Transverse colon (tissue), 4 donors: ENCODE measurements around the gene DSN1. TPM values are rescaled to one million over a fixed set of nuclear protein-coding genes. Genes with fewer than 3 reads are reported as not detected.
A peak's percentile ranks its signal among the peaks of the same experiment; 100 is the strongest.

Source experiments
- DNase-seq: peaks from one replicate; pipeline ENCODE4 v3.0.0-alpha.2; 2019
- H3K27ac ChIP-seq, 4 donors: fragments of 200-600 bp; sonication (generic); 2 replicates each; pipeline ENCODE4 v1.5.1; 2016 to 2018; ENCODE audit warnings: inconsistent platforms in 4 of 4
- H3K27me3 ChIP-seq: fragments of 200-600 bp; sonication (generic); 2 replicates; pipeline ENCODE4 v1.5.1; 2017; ENCODE audit warnings: inconsistent platforms
- H3K36me3 ChIP-seq, 4 donors: fragments of 200-600 bp; sonication (generic); 2 replicates each; pipeline ENCODE4 v1.5.1; 2017 to 2019; ENCODE audit warnings: inconsistent platforms in 4 of 4
- H3K4me1 ChIP-seq, 4 donors: fragments of 200-600 bp; sonication (generic); 2 replicates each; pipeline ENCODE4 v1.5.1; 2017 to 2020; ENCODE audit warnings: inconsistent platforms in 4 of 4
- H3K4me3 ChIP-seq, 4 donors: fragments of 200-600 bp; sonication (generic); 1 replicate in 1 of 4; 2 replicates in 3 of 4; pipeline versions ENCODE4 v1.5.1 to v1.6.1; 2017 to 2019; ENCODE audit warnings: inconsistent platforms in 4 of 4
- H3K9me3 ChIP-seq, 2 donors: fragments of 200-600 bp; sonication (generic); 2 replicates each; pipeline ENCODE4 v1.5.1; 2017 to 2019; ENCODE audit warnings: inconsistent platforms in 2 of 2
- EP300 ChIP-seq: sonication (generic); formaldehyde crosslinking; IDR thresholded peaks from one replicate; pipeline ENCODE4 v1.6.1; 2017; ENCODE audit warnings: antibody characterized with exemption, low read depth
- POLR2A ChIP-seq: fragments of 450-650 bp; IDR thresholded peaks from one replicate; pipeline ENCODE4 v1.6.1; 2016; ENCODE audit warnings: antibody characterized with exemption, mild to moderate bottlenecking, moderate library complexity
- POLR2AphosphoS5 ChIP-seq, 3 donors: sonication (generic); formaldehyde crosslinking; IDR thresholded peaks; one replicate each; pipeline ENCODE4 v1.6.1; 2016; ENCODE audit warnings: antibody characterized with exemption in 3 of 3
- WGBS, 2 donors: methylation state at CpG; one replicate each; pipeline ENCODE4 v1.1.5; 2018; ENCODE audit warnings: low coverage in 1 of 2; 5-methylcytosine and 5-hydroxymethylcytosine counted together
- in situ Hi-C, 4 donors: fragments of 200-750 bp; cut with MboI; loops; one replicate each; pipeline versions ENCODE4 v1.15.0 to v1.15.1; 2017; ENCODE audit warnings: low sequenced_read_pairs in 3 of 4, low pct_ligation_motif_present in 1 of 4, low pct_unique_long_range_greater_than_20kb in 1 of 4
- intact Hi-C: fragments of 100-400 bp; cut with DNase I; formaldehyde crosslinking; loops from one replicate; pipeline ENCODE4 v1.15.1; 2023; ENCODE audit warnings: low total_unique reads
- total RNA-seq, 4 donors: library from RNA; depleted of rRNA; stranded (reverse); fragments of >200 nt; gene quantifications; one replicate each; pipeline ENCODE4 v1.1.0, GENCODE V29; 2016
- TF ChIP-seq, protein P1 (sequence below), 5 experiments: fragments of 200-600 bp in 3 of 5; fragments of 450-650 bp in 2 of 5; sonication (generic) in 3 of 5; IDR thresholded peaks; 1 replicate in 2 of 5; 2 replicates in 3 of 5; pipeline ENCODE4 v1.5.1; 2016 to 2017; ENCODE audit warnings: antibody characterized with exemption in 5 of 5, inconsistent platforms in 3 of 5, mild to moderate bottlenecking in 2 of 5, moderate library complexity in 1 of 5

Gene DSN1
- total RNA-seq, 4 donors from 2014 or later, result 0.40 to 9.8 (median 5.1) TPM

DNA sequence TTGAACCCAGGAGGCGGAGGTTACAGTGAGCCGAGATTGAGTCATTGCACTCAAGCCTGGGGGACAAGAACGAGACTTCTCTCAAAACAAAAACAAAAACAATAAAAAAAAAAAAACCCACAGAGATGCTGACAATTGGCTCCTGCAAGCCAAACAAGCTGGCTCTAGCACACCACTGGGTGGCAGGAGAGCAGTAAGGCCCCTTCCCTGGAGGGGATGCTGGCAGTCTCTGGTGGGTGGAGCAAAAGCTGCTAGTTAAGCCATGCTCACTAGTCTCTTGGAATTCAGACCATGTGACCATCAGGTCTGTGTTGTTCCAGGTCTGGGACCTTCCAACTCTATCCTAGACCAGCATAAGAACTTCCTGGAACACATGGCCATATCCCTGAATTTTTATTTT, 18.9 kb upstream of the DSN1 start:
- H3K4me3 ChIP-seq, result no peak overlapping the region

DNA sequence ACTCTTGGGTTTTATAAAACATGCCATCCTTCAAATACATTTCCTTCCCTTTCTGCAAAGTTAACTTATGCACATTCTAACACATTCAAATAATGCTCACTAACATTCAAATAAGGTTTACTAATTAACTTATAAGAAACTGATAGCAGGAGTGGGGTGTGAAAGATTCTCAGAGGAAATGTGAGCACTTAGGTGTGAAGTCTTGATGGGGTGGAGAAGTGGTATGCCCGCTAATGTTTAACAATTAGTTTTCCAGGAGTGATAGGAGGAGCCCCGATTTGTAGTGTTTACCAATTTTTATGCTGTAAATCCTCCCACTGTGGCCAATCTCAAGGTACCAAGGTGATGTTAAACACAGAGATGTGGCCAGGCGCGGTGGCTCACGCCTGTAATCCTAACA, 18.3 kb upstream of the DSN1 start:
- TF ChIP-seq POLR2AphosphoS5 (IDR thresholded peaks at IDR 0.05) (no peak), POLR2A (no peak), EP300 (no peak)
- TF ChIP-seq, protein P1, sequence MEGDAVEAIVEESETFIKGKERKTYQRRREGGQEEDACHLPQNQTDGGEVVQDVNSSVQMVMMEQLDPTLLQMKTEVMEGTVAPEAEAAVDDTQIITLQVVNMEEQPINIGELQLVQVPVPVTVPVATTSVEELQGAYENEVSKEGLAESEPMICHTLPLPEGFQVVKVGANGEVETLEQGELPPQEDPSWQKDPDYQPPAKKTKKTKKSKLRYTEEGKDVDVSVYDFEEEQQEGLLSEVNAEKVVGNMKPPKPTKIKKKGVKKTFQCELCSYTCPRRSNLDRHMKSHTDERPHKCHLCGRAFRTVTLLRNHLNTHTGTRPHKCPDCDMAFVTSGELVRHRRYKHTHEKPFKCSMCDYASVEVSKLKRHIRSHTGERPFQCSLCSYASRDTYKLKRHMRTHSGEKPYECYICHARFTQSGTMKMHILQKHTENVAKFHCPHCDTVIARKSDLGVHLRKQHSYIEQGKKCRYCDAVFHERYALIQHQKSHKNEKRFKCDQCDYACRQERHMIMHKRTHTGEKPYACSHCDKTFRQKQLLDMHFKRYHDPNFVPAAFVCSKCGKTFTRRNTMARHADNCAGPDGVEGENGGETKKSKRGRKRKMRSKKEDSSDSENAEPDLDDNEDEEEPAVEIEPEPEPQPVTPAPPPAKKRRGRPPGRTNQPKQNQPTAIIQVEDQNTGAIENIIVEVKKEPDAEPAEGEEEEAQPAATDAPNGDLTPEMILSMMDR (IDR thresholded peaks at IDR 0.05), result no peak
- no peaks in the 10 kb centered on the region for H3K9me3 ChIP-seq
- H3K36me3 ChIP-seq, result peaks cover 0 to 4% (median 2%) of the 10 kb centered on the region in 4 donors
- no peaks in the 10 kb centered on the region for H3K4me1 ChIP-seq
- DNase-seq, result no peak
- in situ Hi-C loops (no loop called here), intact Hi-C loops (no loop called here)
- H3K4me3 ChIP-seq, result no peak overlapping the region
- WGBS, 2 donors, result 60 to 90% methylated on average over 1 to 5 of the region's 5 CpGs
- H3K27ac ChIP-seq, result no peak overlapping the region
- H3K27me3 ChIP-seq, result no peaks in the 10 kb centered on the region

More for the DNA sequence above, 18.9 kb upstream of the DSN1 start:
- WGBS, 2 donors, result 70 to 75% methylated on average over 3 of the region's 3 CpGs
- TF ChIP-seq, protein P1 (IDR thresholded peaks at IDR 0.05), result peak in 2 of 5 experiments; percentile 10 to 18
- no peak for TF ChIP-seq POLR2AphosphoS5 (IDR thresholded peaks at IDR 0.05)
- Histone ChIP-seq H3K27me3 (no peaks in the 10 kb centered on the region), H3K36me3 (peaks cover 0 to 7% (median 2%) of the 10 kb centered on the region in 4 donors), H3K27ac (no peak overlapping the region), H3K4me1 (no peaks in the 10 kb centered on the region), H3K9me3 (no peaks in the 10 kb centered on the region)
- in situ Hi-C loops (no loop called here), intact Hi-C loops (no loop called here)
- DNase-seq, result no peak

DNA sequence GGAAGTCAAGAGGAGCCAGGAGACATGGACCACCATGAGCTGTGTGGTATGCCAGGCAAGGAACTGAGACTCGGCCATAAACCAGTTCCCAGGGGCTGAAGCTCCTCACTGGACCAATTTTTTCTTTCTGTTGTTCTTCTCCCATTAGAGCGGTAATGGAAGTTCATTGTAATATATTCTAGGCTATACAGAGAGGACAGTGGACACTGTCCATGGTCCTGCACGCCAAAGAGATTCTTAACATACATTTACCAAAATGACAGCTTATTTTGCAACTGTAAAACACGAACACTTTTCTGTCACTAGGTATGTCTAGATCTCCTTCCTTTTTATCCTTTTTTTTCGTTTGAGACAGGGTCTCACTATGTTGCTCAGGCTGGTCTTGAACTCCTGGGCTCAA, 13.1 kb upstream of the DSN1 start:
- Histone ChIP-seq H3K36me3 (no peaks in the 10 kb centered on the region), H3K27me3 (no peaks in the 10 kb centered on the region), H3K4me1 (no peaks in the 10 kb centered on the region), H3K9me3 (no peaks in the 10 kb centered on the region), H3K4me3 (no peak overlapping the region), H3K27ac (no peak overlapping the region)
- DNase-seq, result no peak
- WGBS, 2 donors, result 83 to 90% methylated on average over 2 to 5 of the region's 5 CpGs
- TF ChIP-seq EP300 (no peak), POLR2AphosphoS5 (IDR thresholded peaks at IDR 0.05) (no peak), POLR2A (no peak)
- TF ChIP-seq, protein P1 (IDR thresholded peaks at IDR 0.05), result no peak
- intact Hi-C loops, result no loop called here
- in situ Hi-C loops, result no loop called here

DNA sequence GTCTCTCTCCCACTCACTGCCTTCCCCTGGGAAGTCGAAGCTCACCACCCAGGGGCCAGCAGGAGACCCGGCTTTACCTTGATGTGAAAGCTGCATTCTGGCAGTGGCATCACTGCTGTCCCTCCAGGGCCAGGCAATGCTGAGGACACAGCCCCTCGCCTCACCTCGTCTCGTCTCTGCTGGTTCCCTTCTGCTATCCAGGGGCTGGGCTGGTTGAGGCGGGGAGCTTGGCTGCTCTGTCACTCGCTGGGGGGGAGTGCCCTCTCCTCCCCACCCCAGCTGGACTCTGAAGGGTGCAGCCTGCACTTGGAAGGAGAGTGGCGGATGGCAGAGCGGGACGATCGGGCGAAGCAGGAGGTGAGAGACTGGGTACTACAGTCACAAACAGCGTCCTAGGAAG, 12.7 kb upstream of the DSN1 start:
- intact Hi-C loops, result no loop called here
- Histone ChIP-seq H3K9me3 (no peaks in the 10 kb centered on the region), H3K27me3 (no peaks in the 10 kb centered on the region), H3K4me1 (no peaks in the 10 kb centered on the region), H3K4me3 (no peak overlapping the region), H3K27ac (no peak overlapping the region), H3K36me3 (no peaks in the 10 kb centered on the region)
- in situ Hi-C loops, result no loop called here
- no peak for TF ChIP-seq EP300
- TF ChIP-seq, protein P1 (IDR thresholded peaks at IDR 0.05), result no peak
- TF ChIP-seq POLR2AphosphoS5 (IDR thresholded peaks at IDR 0.05), result no peak
- no peak for DNase-seq
- WGBS, 2 donors, result 80 to 96% methylated on average over 1 to 13 of the region's 13 CpGs
